GM19438 (cell line): ENCODE measurements around the gene GSDME.

Experiments used
- ATAC-seq: cut with Tn5 transposase; IDR thresholded peaks from one replicate; pipeline ENCODE4 v1.9.1; 2021; ENCODE audit warnings: low read depth; ENCODE audit not compliant: unreplicated experiment

The GSDME gene

GRCh38 chr7:24777806-24778205 is 20.5 kb upstream of the GSDME start:
- ATAC-seq = no peak

GRCh38 chr7:24773646-24774045 is 16.4 kb upstream of the GSDME start:
- no peak for ATAC-seq

- ATAC-seq = no peak
Measured at GRCh38 chr7:24769851-24770250, 12.6 kb upstream of the GSDME start.

DNA sequence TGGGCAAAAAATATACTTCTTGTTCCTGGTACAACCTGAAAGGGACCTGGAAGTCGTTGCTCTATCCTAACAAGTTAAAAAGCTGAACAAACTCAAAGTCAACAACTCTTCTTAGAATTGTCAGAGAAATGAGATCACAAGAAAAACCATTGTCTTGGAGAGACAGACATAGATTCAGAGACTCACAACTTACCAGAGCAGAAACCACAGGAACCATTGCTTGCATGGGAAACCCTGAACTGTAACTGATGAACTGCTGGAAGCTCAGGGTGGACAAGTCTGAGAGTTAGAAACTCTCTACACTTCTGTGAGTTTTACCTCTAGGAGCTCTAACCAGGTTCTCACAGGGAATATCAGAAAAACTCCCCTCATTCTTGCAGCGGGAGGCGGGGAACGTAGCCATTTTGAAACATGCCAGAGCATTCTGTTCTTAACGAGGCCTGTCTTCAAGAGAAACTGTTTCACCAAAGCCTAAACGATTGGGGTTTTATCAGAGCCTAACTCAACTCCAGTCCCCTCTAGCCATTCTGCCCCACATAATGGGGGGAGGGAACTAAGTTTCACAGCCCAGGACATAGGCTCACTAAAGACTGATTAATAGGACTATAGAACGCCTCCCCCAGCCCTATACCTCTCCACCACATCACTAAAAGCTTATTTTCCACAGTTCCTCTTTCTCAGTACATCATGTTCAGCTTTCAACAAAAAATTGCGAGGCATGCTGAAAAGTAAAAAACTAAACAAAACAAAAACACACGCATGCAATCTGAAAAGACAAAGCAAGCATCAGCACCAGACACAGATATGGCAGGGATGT is 12.0 kb upstream of the GSDME start:
- ATAC-seq = no peak

GRCh38 chr7:24767878-24768569 is 10.8 kb upstream of the GSDME start:
- no peak for ATAC-seq

GRCh38 chr7:24764972-24765744 is 7.9 kb upstream of the GSDME start:
- no peak for ATAC-seq

GRCh38 chr7:24764011-24764410 is 6.7 kb upstream of the GSDME start:
- ATAC-seq = no peak

- no peak for ATAC-seq
Measured at GRCh38 chr7:24763303-24763901, 6.1 kb upstream of the GSDME start.

DNA sequence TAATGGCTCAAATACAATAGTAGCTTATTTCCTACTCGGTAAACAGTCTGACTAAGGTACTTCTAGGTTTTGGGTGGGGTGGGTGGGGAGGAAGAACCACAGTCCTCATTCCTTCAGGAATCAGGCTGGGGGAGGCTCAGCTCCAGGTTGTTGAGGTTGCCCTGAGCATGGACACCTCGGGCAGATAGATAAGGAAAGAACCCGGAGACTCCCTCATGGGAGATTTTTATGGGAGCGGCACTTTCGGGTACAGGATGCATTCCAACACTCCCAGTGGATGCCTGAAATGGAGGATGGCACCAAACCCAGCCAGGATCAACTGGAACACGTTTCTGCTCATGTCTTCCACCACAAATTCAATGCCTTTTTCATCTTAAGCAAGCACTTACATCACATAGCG is 5.5 kb upstream of the GSDME start:
- no peak for ATAC-seq

DNA sequence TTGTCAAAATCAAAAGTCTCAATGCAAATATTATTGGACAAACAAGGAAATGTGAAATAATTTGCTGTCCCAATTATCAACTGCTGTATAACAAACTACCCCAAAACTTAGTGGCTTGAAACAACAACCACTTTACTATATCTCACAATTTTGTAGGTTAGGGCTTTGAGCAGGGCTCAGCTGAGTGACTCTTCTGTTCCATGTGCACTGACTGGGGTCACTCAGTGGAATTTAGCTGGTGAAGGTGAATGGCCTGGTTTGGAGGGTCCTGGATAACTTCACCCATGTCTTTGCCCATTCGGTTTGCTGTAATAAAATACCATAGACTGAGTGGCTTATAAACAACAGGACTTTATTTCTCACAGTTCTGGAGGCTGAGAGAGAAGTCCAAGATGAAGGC is 3.7 kb upstream of the GSDME start:
- no peak for ATAC-seq

DNA sequence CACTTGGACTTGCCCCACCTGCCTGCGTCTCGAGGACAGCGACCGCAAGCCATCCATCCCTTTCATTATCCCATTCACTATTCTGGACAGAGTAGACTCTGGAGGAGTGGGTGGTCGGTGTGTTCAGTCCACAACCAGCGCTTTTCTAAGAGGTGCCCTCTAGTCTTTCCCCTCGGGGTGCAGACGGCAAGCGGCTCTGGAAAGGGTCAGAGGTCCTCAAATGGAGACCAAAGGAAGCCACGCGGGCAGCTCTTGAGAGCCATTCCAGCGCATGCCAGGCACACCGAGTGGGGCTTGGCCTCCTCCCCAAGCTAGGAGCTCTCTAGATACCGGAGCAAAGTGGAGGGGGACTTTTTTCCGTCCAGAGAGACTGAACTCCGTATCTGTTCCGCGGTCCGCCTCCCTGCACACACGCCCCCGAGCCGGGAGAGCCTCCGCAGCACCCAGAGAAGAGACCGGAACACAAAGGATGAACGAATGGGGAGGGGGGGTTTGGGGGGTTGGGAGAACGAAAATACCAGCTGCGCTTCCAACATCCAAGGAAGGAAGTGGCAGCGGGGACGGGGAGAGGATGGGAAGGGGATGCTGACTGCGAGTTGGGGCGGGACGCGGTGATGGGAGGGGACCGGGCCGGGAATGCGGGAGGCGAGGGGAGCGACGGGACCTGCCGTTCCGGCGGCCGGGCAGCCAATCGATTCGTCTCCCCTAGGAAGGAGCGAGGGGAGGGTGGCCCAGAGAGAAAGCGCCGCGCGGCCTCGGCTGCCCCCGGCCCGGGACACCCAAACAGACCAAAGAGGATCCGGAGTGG is 515 bp downstream of the GSDME start:
- ATAC-seq = peak; percentile 29

DNA sequence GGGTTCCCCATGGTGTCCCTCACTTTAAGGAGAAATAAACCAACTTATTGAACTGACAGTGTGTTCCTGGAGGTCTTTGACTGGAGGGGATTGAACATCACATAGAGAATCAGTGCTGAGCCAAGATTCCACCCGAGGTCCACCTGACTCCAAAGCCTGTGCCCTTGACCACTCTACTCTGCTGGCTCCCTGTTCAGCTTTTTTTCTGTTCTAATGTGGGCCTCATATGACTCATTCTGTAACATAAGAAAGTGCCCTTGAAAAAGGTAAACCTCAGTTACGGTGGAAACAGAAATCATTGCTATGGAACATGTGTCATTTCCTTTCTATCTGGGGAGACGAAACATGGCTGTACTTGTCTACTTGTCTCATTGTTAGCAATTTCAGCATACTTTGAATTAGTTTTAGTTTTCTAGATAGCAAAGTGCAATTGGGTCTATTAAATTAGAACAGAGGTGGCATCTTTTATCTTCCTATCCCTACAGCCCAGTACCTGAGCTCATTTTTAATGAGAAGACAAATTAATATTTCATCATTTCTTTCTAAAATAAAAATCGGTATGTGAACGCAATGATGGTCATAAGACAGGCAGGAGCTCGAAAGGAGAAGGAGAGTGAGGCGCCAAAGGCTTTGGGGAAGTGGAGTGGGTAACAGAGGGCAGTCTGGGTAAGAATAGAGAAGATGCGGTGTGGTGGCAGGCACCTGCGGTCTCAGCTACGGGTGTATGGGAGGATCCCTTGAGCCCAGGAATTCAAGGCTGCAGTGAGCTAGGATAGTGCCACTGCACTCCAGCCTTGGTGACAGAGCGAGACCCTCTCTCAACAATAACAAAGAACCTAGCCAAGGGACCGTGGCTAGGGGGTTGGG is 1.5 kb downstream of the GSDME start:
- peak; percentile 68 for ATAC-seq

GRCh38 chr7:24754906-24755506 is 2.3 kb downstream of the GSDME start:
- no peak for ATAC-seq

- ATAC-seq = no peak
Measured at GRCh38 chr7:24752073-24752800, 5.0 kb downstream of the GSDME start.

GRCh38 chr7:24751484-24751883 is 5.8 kb downstream of the GSDME start:
- no peak for ATAC-seq

DNA sequence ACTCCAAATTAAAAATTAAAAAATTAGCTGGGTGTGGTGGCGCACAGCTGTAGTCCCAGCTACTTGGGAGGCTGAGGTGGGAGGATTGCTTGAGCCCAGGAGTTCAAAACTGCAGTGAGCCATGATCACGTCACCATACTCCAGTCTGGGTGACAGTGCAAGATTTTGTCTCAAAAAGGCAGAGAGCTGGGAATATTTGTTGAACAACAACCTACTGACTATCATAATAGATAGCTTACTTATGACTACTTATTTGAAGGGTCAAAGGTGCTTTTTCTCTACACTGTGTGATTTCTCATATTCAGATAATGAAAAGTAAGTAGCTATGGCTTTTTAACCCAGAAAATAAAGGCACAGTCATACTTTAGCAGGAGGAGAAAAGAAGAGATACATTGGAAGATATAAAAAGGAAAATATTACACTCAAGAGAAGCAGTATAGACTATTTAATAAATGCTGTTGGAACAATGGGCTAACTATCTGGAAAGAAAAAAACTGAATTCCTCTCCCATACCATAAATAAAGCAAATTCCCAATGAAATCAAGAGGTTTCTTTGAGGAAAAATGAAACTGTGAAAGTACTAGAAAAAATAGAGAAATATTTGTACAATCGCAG is 6.7 kb downstream of the GSDME start:
- no peak for ATAC-seq

DNA sequence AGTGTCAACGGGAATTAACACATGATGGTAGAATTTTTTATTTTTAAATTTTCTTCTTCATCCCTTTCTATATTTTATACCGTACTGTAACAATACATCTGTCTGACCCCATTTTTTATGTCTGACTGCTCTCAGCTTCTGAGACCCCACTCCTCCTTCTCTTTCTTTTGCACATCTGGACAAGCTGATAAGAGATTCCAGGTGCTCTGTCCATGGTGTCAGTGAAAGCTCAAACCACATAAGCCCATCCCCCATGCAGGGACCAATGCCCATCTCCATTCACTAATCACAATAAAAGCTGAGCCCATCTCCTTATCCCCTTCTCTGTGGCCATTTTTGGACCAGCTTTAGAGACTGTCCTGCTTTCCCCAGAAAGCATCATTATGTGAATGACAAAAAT is 8.7 kb downstream of the GSDME start:
- ATAC-seq = no peak

DNA sequence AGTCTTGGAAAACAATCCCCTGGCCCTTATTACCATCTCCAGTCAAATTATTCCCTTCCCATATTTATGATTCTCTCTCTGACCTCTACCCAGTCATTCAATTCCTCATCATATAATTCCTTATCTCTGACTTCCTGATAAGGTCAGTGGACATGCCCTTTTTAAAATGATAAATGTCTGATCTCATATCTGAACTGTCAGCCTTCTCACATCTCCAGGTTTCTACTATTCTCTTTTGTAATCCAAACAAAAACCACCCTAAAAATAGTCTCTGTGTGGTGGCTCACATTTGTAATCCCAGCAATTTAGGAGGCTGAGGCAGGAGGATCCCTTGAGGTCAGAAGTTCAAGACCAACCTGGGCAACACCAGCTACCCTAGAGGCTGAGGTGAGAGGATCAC is 11.9 kb downstream of the GSDME start:
- no peak for ATAC-seq
